ENCODE measurements around the gene VAV3.

DNA sequence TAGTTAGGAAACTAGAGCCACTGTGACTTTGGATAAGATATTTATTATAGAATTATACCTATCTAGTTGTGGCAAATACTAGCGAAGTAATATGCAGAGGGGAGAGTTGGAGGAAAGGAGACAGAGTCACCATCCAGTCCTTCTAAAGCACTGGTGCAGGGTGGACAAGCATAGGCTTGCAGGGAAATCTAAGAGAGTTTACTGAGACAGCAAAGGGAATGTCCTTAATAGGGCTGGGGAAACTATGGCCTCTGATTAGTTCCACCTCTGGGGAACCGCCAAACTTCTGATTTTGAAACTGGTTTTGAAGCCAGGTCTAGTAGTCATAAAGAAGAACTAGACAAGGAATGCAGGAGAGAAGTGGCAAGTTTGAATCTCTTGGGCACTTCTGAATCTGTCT is 407.9 kb downstream of the VAV3 start:
- TF ChIP-seq, protein P1, sequence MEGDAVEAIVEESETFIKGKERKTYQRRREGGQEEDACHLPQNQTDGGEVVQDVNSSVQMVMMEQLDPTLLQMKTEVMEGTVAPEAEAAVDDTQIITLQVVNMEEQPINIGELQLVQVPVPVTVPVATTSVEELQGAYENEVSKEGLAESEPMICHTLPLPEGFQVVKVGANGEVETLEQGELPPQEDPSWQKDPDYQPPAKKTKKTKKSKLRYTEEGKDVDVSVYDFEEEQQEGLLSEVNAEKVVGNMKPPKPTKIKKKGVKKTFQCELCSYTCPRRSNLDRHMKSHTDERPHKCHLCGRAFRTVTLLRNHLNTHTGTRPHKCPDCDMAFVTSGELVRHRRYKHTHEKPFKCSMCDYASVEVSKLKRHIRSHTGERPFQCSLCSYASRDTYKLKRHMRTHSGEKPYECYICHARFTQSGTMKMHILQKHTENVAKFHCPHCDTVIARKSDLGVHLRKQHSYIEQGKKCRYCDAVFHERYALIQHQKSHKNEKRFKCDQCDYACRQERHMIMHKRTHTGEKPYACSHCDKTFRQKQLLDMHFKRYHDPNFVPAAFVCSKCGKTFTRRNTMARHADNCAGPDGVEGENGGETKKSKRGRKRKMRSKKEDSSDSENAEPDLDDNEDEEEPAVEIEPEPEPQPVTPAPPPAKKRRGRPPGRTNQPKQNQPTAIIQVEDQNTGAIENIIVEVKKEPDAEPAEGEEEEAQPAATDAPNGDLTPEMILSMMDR (IDR thresholded peaks at IDR 0.05) = no peak
- no peak for TF ChIP-seq POLR2A (IDR thresholded peaks at IDR 0.05)

All from body of pancreas (tissue), 4 donors.